Neutrophil (primary cell): ENCODE measurements around the gene KLK15.

Experiments
- H3K27ac ChIP-seq: fragments of 200-600 bp; sonication (generic); 2 replicates; pipeline ENCODE4 v1.5.1; 2016; ENCODE audit warnings: mild to moderate bottlenecking, moderate library complexity
- H3K27me3 ChIP-seq: fragments of 200-600 bp; sonication (generic); 2 replicates; pipeline ENCODE4 v1.6.0; 2016; ENCODE audit warnings: mild to moderate bottlenecking
- H3K36me3 ChIP-seq: fragments of 200-600 bp; sonication (generic); 2 replicates; pipeline ENCODE4 v1.5.1; 2017
- H3K4me1 ChIP-seq, 2 experiments: fragments of 200-600 bp in 1 of 2; sonication (generic) in 1 of 2; 1 replicate in 1 of 2; 2 replicates in 1 of 2; pipeline versions ENCODE4 v1.5.1 to v1.6.1; 2013 to 2016; ENCODE audit warnings: low read depth in 1 of 2, low read length in 1 of 2, mild to moderate bottlenecking in 1 of 2, moderate library complexity in 1 of 2; ENCODE audit not compliant: control insufficient read depth in 1 of 2, insufficient read depth in 1 of 2
- H3K4me3 ChIP-seq, 2 experiments: fragments of 200-600 bp in 1 of 2; sonication (generic) in 1 of 2; 1 replicate in 1 of 2; 2 replicates in 1 of 2; pipeline ENCODE4 v1.5.1; 2013 to 2016; ENCODE audit warnings: low read depth in 1 of 2, low read length in 1 of 2, mild to moderate bottlenecking in 1 of 2, moderate library complexity in 1 of 2
- H3K9me3 ChIP-seq: fragments of 200-600 bp; sonication (generic); 2 replicates; pipeline ENCODE4 v1.5.1; 2016
- CTCF ChIP-seq: fragments of 200-600 bp; sonication (generic); IDR thresholded peaks from 2 replicates; pipeline ENCODE4 v1.5.1; 2016; ENCODE audit warnings: antibody characterized with exemption

The KLK15 gene

GRCh38 chr19:50837300-50837699, 3.9 kb upstream of the KLK15 start:
- Histone ChIP-seq H3K36me3 (no peaks in the 10 kb centered on the region), H3K27ac (no peak overlapping the region), H3K9me3 (no peaks in the 10 kb centered on the region), H3K4me3 (no peak overlapping the region), H3K27me3 (peaks cover 72% of the 10 kb centered on the region), H3K4me1 (peaks cover 4 to 5% of the 10 kb centered on the region in 2 experiments)
- TF ChIP-seq CTCF, result no peak

GRCh38 chr19:50836543-50837195, 3.3 kb upstream of the KLK15 start:
- peaks cover 4 to 5% of the 10 kb centered on the region in 2 experiments for H3K4me1 ChIP-seq
- TF ChIP-seq CTCF, result no peak
- H3K36me3 ChIP-seq, result no peaks in the 10 kb centered on the region
- H3K27ac ChIP-seq, result no peak overlapping the region
- H3K9me3 ChIP-seq, result no peaks in the 10 kb centered on the region
- peaks cover 68% of the 10 kb centered on the region for H3K27me3 ChIP-seq
- H3K4me3 ChIP-seq, result no peak overlapping the region

GRCh38 chr19:50835785-50836542, 2.6 kb upstream of the KLK15 start:
- Histone ChIP-seq H3K27ac (no peak overlapping the region), H3K36me3 (no peaks in the 10 kb centered on the region), H3K4me1 (peaks cover 4 to 5% of the 10 kb centered on the region in 2 experiments), H3K9me3 (no peaks in the 10 kb centered on the region), H3K27me3 (peaks cover 73% of the 10 kb centered on the region), H3K4me3 (peak overlapping the region; percentile 31 to 45)
- no peak for TF ChIP-seq CTCF

- no peaks in the 10 kb centered on the region for H3K9me3 ChIP-seq
- no peaks in the 10 kb centered on the region for H3K36me3 ChIP-seq
- H3K27ac ChIP-seq, result no peak overlapping the region
- peaks cover 4 to 5% of the 10 kb centered on the region in 2 experiments for H3K4me1 ChIP-seq
- H3K4me3 ChIP-seq, result peak overlapping the region in 1 of 2 experiments; percentile 45
- TF ChIP-seq CTCF, result no peak
- peaks cover 81% of the 10 kb centered on the region for H3K27me3 ChIP-seq
Measured at GRCh38 chr19:50835103-50835784, 1.9 kb upstream of the KLK15 start.

- TF ChIP-seq CTCF, result no peak
- Histone ChIP-seq H3K27me3 (peaks cover 81% of the 10 kb centered on the region), H3K4me3 (no peak overlapping the region), H3K9me3 (no peaks in the 10 kb centered on the region), H3K27ac (no peak overlapping the region), H3K36me3 (no peaks in the 10 kb centered on the region), H3K4me1 (peaks cover 4 to 5% of the 10 kb centered on the region in 2 experiments)
Measured at GRCh38 chr19:50833802-50834167, 411 bp upstream of the KLK15 start.
